DOHH2 (cell line): ENCODE measurements around the gene KCNJ1.
A peak's percentile ranks its signal among the peaks of the same experiment; 100 is the strongest.

Experiments
- H3F3A ChIP-seq: fragments of 200-600 bp; sonication (generic), shearing (Covaris generic); 2 replicates; pipeline ENCODE4 v1.6.0; 2016; ENCODE audit warnings: antibody characterized with exemption, mild to moderate bottlenecking; ENCODE audit not compliant: control insufficient read depth, insufficient read depth
- H3K27ac ChIP-seq: fragments of 200-600 bp; sonication (generic); 2 replicates; pipeline ENCODE4 v1.5.1; 2014; ENCODE audit warnings: low read depth, mild to moderate bottlenecking, low read length, moderate library complexity
- H3K27me3 ChIP-seq: fragments of 200-600 bp; sonication (generic); 2 replicates; pipeline ENCODE4 v1.6.1; 2014; ENCODE audit warnings: mild to moderate bottlenecking, low read length, mixed read lengths; ENCODE audit not compliant: control insufficient read depth
- H3K36me3 ChIP-seq: fragments of 200-600 bp; sonication (generic); 2 replicates; pipeline ENCODE4 v1.6.1; 2014; ENCODE audit warnings: mild to moderate bottlenecking, low read length, moderate library complexity, mixed read lengths; ENCODE audit not compliant: control insufficient read depth
- H3K4me1 ChIP-seq: fragments of 200-600 bp; sonication (generic); 2 replicates; pipeline ENCODE4 v1.6.1; 2014; ENCODE audit warnings: mild to moderate bottlenecking, low read length, mixed read lengths; ENCODE audit not compliant: control insufficient read depth
- H3K4me2 ChIP-seq: fragments of 200-600 bp; sonication (generic); 2 replicates; pipeline ENCODE4 v1.6.0; 2014; ENCODE audit warnings: mild to moderate bottlenecking, low read length, moderate library complexity
- H3K4me3 ChIP-seq: fragments of 200-600 bp; sonication (generic); 2 replicates; pipeline ENCODE4 v1.5.1; 2014; ENCODE audit warnings: mild to moderate bottlenecking, low read length, mixed read lengths
- H3K79me2 ChIP-seq: fragments of 200-600 bp; sonication (generic); 2 replicates; pipeline ENCODE4 v1.6.1; 2014; ENCODE audit warnings: mild to moderate bottlenecking, low read length, mixed read lengths; ENCODE audit not compliant: control insufficient read depth
- H3K9me2 ChIP-seq: fragments of 200-600 bp; sonication (generic); replicated peaks from 2 replicates; pipeline ENCODE4 v1.6.1; 2014; ENCODE audit warnings: mild to moderate bottlenecking, low read length, mixed read lengths; ENCODE audit not compliant: control insufficient read depth
- H3K9me3 ChIP-seq: fragments of 200-600 bp; sonication (generic); 2 replicates; pipeline ENCODE4 v1.6.1; 2014; ENCODE audit warnings: antibody characterized with exemption, low read length, mixed read lengths; ENCODE audit not compliant: control insufficient read depth, insufficient read depth
- H4K20me1 ChIP-seq: fragments of 200-600 bp; sonication (generic); 2 replicates; pipeline ENCODE4 v1.6.0; 2014; ENCODE audit warnings: low read depth, mild to moderate bottlenecking, antibody characterized with exemption, low read length, moderate library complexity; ENCODE audit not compliant: control insufficient read depth, insufficient read depth
- CTCF ChIP-seq: fragments of 200-600 bp; sonication (generic); IDR thresholded peaks from one replicate; pipeline ENCODE4 v1.5.1; 2014; ENCODE audit warnings: antibody characterized with exemption, mild to moderate bottlenecking, low read depth, low read length; ENCODE audit not compliant: poor library complexity, severe bottlenecking
- EZH2phosphoT487 ChIP-seq: fragments of 200-600 bp; sonication (generic); IDR thresholded peaks from 2 replicates; pipeline ENCODE4 v1.6.1; 2017; ENCODE audit warnings: borderline replicate concordance, mild to moderate bottlenecking, antibody characterized with exemption, low read length, moderate library complexity, mixed read lengths

The KCNJ1 gene

DNA sequence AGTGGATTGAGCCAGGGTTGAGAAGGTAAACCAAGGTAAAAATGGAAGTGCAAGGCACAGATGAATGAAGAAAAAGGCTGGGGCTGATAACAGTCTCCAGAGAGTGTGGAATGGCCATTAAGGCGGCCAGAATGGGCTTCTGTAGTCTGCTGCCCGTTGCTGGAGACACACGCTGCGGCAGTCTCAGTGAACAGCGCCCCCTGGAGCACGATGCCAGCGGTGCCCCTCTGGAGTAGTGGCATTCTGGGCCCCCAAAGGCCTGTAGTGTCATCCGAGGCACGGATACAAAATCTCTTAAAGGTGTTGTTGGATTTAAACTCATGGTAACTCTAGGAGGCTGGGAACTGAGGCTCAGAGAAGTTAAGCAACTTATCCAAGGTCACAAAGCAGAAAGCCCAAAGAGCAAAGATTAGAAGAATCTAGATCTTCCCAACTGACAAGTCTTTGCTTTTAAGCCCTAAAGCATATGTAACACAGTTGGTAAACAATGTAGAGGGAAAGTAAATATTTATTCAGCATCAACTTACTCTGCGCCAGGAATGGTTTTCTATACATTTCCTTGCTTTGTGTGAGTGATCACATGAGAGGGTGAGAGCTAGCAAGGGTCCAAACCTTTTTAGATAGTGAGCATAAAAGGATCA is 18.2 kb downstream of the KCNJ1 start:
- Histone ChIP-seq H3K9me3 (no peaks in the 10 kb centered on the region), H3K79me2 (no peaks in the 10 kb centered on the region), H4K20me1 (no peaks in the 10 kb centered on the region), H3K4me1 (peaks cover 44% of the 10 kb centered on the region), H3K4me2 (peak overlapping the region; percentile 32), H3F3A (0 out of 2 replicates have a peak, but pooled peaks cover 2% of the 10 kb centered on the region), H3K36me3 (no peaks in the 10 kb centered on the region; the same call in 1 of the 2 replicates), H3K4me3 (no peak overlapping the region), H3K27me3 (no peaks in the 10 kb centered on the region), H3K9me2 (no peaks in the 10 kb centered on the region), H3K27ac (no peak overlapping the region)
- TF ChIP-seq CTCF: peak; percentile 97
- no peak for TF ChIP-seq EZH2phosphoT487

GRCh38 chr11:128846985-128847384 is 20.1 kb downstream of the KCNJ1 start:
- no peaks in the 10 kb centered on the region for H4K20me1 ChIP-seq
- TF ChIP-seq CTCF (no peak), EZH2phosphoT487 (no peak)

DNA sequence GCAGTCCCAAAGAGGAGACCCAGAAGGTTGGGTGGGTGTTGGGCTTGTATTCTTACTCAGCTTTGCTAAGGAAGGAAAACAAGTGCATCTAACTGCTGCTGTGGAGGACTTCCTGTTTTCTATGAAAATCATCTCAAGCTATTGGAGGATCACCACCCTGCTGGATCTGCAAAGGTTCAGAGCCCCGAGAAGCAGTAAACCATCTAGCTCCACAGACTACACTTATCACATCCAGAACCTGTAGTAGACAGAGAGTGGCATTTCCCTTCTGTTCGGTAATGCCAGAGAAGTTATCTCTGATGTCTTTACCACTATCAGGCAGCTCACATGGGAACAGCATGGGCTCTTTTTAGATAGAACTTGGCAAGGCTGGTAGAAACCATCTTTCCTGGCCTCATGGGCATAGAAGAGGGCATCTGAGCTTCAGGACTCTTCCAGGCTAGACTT is 21.7 kb downstream of the KCNJ1 start:
- H3K4me1 ChIP-seq: peaks cover 80% of the 10 kb centered on the region
- peak overlapping the region; percentile 88 for H3K4me2 ChIP-seq
- H3K4me3 ChIP-seq: peak overlapping the region; percentile 61
- H3K79me2 ChIP-seq: no peaks in the 10 kb centered on the region
- peaks cover 32% of the 10 kb centered on the region for H3F3A ChIP-seq
- no peaks in the 10 kb centered on the region for H3K9me2 ChIP-seq
- no peaks in the 10 kb centered on the region for H3K27me3 ChIP-seq
- no peaks in the 10 kb centered on the region for H3K9me3 ChIP-seq
- no peaks in the 10 kb centered on the region for H4K20me1 ChIP-seq
- no peaks in the 10 kb centered on the region; the same call in 1 of the 2 replicates for H3K36me3 ChIP-seq
- TF ChIP-seq CTCF: no peak
- TF ChIP-seq EZH2phosphoT487: no peak
- peak overlapping the region; percentile 99 for H3K27ac ChIP-seq

More at GRCh38 chr11:128846985-128847384, 20.1 kb downstream of the KCNJ1 start:
- H3K36me3 ChIP-seq: no peaks in the 10 kb centered on the region; the same call in 1 of the 2 replicates
- H3F3A ChIP-seq: peaks cover 17% of the 10 kb centered on the region
- H3K27me3 ChIP-seq: no peaks in the 10 kb centered on the region
- H3K4me3 ChIP-seq: no peak overlapping the region
- no peaks in the 10 kb centered on the region for H3K9me2 ChIP-seq
- H3K4me1 ChIP-seq: peaks cover 63% of the 10 kb centered on the region
- H3K27ac ChIP-seq: no peak overlapping the region
- H3K4me2 ChIP-seq: no peak overlapping the region
- H3K79me2 ChIP-seq: no peaks in the 10 kb centered on the region
- no peaks in the 10 kb centered on the region for H3K9me3 ChIP-seq
